ENCODE data around the gene SHISAL1.
A peak's percentile ranks its signal among the peaks of the same experiment; 100 is the strongest.

Gene SHISAL1

GRCh38 chr22:44284711-44285110 is 28.0 kb downstream of the SHISAL1 start:
- H3K27me3 Mint-ChIP-seq, result peaks cover 4% of the 10 kb centered on the region
- no peak overlapping the region for H3K4me3 Mint-ChIP-seq
- H3K9me3 Mint-ChIP-seq, result no peaks in the 10 kb centered on the region
- peak overlapping the region; percentile 25 for H3K27ac Mint-ChIP-seq
- H3K36me3 Mint-ChIP-seq, result no peaks in the 10 kb centered on the region
- H3K4me1 Mint-ChIP-seq, result no peaks in the 10 kb centered on the region

DNA sequence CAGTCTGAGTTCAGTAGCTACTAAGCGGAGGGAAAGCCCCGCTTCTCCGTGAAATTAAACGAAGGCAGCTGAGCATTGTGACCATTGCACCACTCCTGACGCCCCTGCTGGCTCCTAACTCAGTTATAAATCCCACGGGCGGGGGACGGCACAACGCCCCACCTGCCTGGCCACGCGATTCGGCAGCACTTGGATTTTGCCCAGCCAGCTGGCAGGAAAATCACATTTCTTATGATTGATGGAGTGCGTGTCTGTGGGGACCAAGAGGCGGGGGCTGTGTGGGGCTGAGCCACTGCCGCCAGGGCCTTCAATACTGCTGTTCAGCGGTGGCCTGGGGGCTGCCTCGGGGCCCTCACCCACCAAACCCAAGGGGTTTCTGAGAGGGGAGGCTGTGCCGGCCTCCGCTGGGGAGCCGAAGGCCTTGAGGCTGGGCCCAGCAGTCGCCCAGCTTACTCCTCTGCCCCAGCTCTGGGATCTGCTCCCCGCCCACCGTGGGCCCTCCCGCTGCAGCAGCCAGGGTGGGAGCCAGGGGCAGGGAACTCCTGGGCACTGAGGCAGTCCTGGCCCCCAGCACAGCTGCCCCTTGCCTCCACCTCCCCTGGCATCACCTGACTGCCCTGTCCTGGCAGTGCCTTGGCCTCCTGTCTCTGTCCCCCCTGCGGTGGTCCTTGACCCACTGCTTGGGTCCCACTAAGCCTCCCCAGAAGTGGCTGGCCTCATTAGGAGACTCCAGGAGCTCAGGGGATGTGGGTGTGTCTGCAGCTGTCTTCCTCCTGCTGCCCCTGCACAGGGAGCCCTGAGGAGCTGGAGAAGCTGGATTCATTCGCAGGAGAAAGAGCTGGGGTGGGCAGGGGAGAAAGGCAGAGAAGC is 30.7 kb downstream of the SHISAL1 start:
- H3K27ac Mint-ChIP-seq, result no peak overlapping the region
- no peaks in the 10 kb centered on the region for H3K4me1 Mint-ChIP-seq
- no peak overlapping the region for H3K4me3 Mint-ChIP-seq
- no peaks in the 10 kb centered on the region for H3K36me3 Mint-ChIP-seq
- no peaks in the 10 kb centered on the region for H3K9me3 Mint-ChIP-seq
- H3K27me3 Mint-ChIP-seq, result peaks cover 4% of the 10 kb centered on the region

GRCh38 chr22:44280665-44281188 is 32.0 kb downstream of the SHISAL1 start:
- Mint-ChIP-seq H3K36me3 (no peaks in the 10 kb centered on the region), H3K4me3 (no peak overlapping the region), H3K27me3 (peaks cover 4% of the 10 kb centered on the region), H3K4me1 (no peaks in the 10 kb centered on the region), H3K9me3 (no peaks in the 10 kb centered on the region), H3K27ac (no peak overlapping the region)

GRCh38 chr22:44279069-44279360 is 33.7 kb downstream of the SHISAL1 start:
- no peaks in the 10 kb centered on the region for H3K9me3 Mint-ChIP-seq
- no peaks in the 10 kb centered on the region for H3K36me3 Mint-ChIP-seq
- H3K27ac Mint-ChIP-seq, result no peak overlapping the region
- no peaks in the 10 kb centered on the region for H3K4me1 Mint-ChIP-seq
- peaks cover 4% of the 10 kb centered on the region for H3K27me3 Mint-ChIP-seq
- H3K4me3 Mint-ChIP-seq, result no peak overlapping the region

- Mint-ChIP-seq H3K27ac (no peak overlapping the region), H3K4me3 (no peak overlapping the region), H3K36me3 (no peaks in the 10 kb centered on the region), H3K9me3 (no peaks in the 10 kb centered on the region), H3K4me1 (no peaks in the 10 kb centered on the region), H3K27me3 (peaks cover 4% of the 10 kb centered on the region)
These were observed 34.3 kb downstream of the SHISAL1 start for GRCh38 chr22:44278243-44279068.

- Mint-ChIP-seq H3K27ac (no peak overlapping the region), H3K4me3 (no peak overlapping the region), H3K9me3 (no peaks in the 10 kb centered on the region)
These were observed 35.2 kb downstream of the SHISAL1 start for GRCh38 chr22:44277386-44278135.

GRCh38 chr22:44276706-44277356 is 35.9 kb downstream of the SHISAL1 start:
- Mint-ChIP-seq H3K27me3 (peaks cover 2% of the 10 kb centered on the region), H3K27ac (no peak overlapping the region), H3K9me3 (no peaks in the 10 kb centered on the region), H3K4me1 (no peaks in the 10 kb centered on the region), H3K36me3 (no peaks in the 10 kb centered on the region), H3K4me3 (no peak overlapping the region)

More at GRCh38 chr22:44277386-44278135, 35.2 kb downstream of the SHISAL1 start:
- no peaks in the 10 kb centered on the region for H3K4me1 Mint-ChIP-seq
- no peaks in the 10 kb centered on the region for H3K36me3 Mint-ChIP-seq
- H3K27me3 Mint-ChIP-seq, result peaks cover 4% of the 10 kb centered on the region

DNA sequence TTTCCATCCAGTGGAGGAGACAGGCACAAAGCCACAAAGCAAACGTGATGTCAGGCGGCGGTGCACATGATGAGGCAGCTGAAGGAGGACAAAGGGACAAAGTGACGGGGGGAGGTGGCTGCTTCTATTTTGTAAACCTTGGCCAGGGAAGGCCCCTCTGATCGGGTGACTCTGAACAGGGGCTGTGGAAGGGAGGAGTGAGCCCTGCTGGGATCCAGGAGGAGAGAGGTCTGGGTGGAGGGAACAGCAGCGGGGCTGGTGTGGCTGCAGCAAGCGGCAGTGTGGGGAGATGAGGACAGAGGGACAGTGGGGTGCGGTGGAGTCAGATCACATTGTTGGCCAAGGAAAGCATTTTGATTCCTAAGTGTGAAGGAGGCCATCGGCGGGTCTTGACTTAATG is 36.7 kb downstream of the SHISAL1 start:
- H3K36me3 Mint-ChIP-seq, result no peaks in the 10 kb centered on the region

GRCh38 chr22:44275631-44275995 is 37.1 kb downstream of the SHISAL1 start:
- Mint-ChIP-seq H3K36me3 (no peaks in the 10 kb centered on the region), H3K4me1 (no peaks in the 10 kb centered on the region), H3K9me3 (no peaks in the 10 kb centered on the region), H3K27me3 (no peaks in the 10 kb centered on the region), H3K27ac (no peak overlapping the region), H3K4me3 (no peak overlapping the region)

More for the DNA sequence above, 36.7 kb downstream of the SHISAL1 start:
- Mint-ChIP-seq H3K4me3 (no peak overlapping the region), H3K27me3 (peaks cover under 1% of the 10 kb centered on the region), H3K9me3 (no peaks in the 10 kb centered on the region), H3K4me1 (no peaks in the 10 kb centered on the region), H3K27ac (no peak overlapping the region)

GRCh38 chr22:44274918-44275630 is 37.7 kb downstream of the SHISAL1 start:
- no peaks in the 10 kb centered on the region for H3K27me3 Mint-ChIP-seq
- no peak overlapping the region for H3K27ac Mint-ChIP-seq
- no peaks in the 10 kb centered on the region for H3K9me3 Mint-ChIP-seq
- no peak overlapping the region for H3K4me3 Mint-ChIP-seq
- no peaks in the 10 kb centered on the region for H3K4me1 Mint-ChIP-seq
- H3K36me3 Mint-ChIP-seq, result no peaks in the 10 kb centered on the region

- Mint-ChIP-seq H3K36me3 (no peaks in the 10 kb centered on the region), H3K4me1 (no peaks in the 10 kb centered on the region), H3K9me3 (no peaks in the 10 kb centered on the region), H3K4me3 (no peak overlapping the region), H3K27ac (no peak overlapping the region), H3K27me3 (no peaks in the 10 kb centered on the region)
These were observed 39.6 kb downstream of the SHISAL1 start for GRCh38 chr22:44273175-44273574.

- no peaks in the 10 kb centered on the region for H3K36me3 Mint-ChIP-seq
- H3K4me1 Mint-ChIP-seq, result no peaks in the 10 kb centered on the region
- no peaks in the 10 kb centered on the region for H3K9me3 Mint-ChIP-seq
- no peaks in the 10 kb centered on the region for H3K27me3 Mint-ChIP-seq
- H3K4me3 Mint-ChIP-seq, result no peak overlapping the region
- no peak overlapping the region for H3K27ac Mint-ChIP-seq
These were observed 40.4 kb downstream of the SHISAL1 start for GRCh38 chr22:44272401-44272771.

DNA sequence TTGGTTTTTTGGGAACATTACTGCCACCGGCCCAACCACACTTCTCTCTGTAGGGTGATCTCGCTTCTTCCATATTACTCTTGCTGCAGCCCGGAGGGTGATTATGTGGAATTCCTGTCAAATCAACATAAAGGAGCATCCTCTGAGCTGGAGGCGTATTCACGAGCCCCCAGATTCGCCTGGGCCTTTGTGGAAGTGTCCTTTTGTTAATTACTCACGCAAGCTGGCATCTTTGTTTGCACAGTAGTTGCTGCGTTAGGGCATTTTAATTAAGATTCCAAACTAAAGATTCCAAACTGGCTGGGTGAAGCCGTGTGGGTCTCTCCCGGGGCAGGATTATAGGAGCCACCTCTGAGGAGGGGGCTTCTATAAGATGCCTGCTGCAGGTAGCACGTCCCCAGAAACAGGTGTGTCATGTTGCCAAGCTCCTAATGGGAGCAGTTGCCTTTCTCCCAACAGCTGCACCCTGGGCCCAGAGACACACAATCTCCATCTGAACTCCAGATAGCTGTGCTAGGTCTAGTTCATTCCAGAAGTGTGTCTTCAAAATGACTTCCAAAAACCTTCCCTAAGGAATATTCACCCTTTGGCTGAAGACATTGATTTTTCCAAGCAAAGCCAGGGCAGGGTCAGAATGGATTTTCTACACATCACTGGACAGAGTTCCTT is 40.9 kb downstream of the SHISAL1 start:
- Mint-ChIP-seq H3K9me3 (no peaks in the 10 kb centered on the region), H3K36me3 (no peaks in the 10 kb centered on the region), H3K27ac (no peak overlapping the region), H3K4me3 (no peak overlapping the region), H3K27me3 (no peaks in the 10 kb centered on the region), H3K4me1 (no peaks in the 10 kb centered on the region)

DNA sequence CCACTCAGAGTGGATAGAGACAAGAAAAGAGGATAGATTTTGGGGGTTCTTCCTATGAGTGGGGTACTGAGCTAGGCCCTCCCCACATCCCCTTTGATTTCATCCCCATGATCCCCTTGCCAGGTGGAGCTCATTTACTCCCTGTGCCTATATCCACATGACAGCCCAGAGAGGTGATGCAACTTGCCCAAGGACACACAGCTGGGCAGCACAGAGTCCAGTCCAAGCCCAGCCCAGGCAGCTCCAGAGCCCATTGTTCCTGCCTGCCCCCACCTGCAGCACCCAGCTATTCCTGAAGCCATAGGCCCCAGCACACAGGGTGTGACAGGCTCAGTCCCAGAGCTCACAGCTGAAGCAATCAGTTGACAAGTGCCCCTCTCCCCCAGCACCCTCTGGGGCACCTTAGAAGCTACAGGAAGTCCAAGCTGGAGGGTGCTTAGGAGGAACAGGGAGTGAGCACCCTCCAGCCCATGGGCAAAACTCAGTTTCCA is 41.7 kb downstream of the SHISAL1 start:
- Mint-ChIP-seq H3K9me3 (no peaks in the 10 kb centered on the region), H3K27me3 (no peaks in the 10 kb centered on the region), H3K27ac (no peak overlapping the region), H3K36me3 (no peaks in the 10 kb centered on the region), H3K4me3 (no peak overlapping the region), H3K4me1 (no peaks in the 10 kb centered on the region)
